OCI-M1 (cell line): ENCODE measurements around the gene PAFAH2.

ENCODE experiments used
- DNase-seq: peaks from one replicate; lab custom pipeline; 2025; lab: John Stamatoyannopoulos, UW

The PAFAH2 gene

DNA sequence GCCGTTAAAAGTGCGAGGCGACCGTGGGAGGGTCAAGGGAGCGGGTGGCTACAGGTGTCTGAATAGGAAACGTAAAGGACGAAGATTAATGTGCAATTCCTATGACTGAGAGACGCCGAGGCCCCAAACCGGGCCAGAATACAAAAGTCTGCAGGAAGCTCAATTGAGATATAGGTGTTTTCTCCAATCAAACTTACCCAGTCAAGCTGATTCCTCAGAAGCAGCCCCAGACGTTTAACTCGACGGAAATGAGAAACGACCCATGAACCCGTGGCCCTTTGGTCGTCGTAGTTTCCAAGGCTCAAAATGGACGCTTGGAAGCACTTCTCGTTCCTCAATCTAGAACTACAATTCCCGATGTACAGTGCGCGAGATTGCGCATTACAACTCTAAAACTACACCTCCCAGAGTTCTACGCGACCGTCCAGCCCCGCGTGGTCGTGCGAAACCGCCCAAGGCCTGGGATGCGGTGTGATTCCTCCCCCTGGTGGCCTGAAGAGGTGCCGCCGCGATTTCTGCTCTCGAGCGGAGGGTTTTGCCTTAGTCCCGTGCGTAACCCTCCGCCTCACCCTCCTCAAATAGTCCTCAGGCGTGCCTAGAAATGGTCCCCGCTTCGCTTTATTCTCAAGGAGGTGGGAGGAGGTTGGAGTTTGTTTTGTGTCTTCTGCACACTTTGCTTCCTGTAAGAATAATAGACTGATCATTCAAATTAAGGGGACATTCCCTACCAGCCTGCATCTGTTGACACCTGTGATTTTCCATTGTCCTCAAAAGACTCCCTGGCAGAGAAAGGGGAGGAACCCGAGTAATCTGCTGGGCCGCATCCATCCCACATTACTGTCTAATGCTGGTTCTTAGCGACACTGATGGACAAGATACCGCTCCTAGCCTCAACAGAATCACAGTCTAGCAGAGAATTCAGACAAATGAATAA is at the start of gene PAFAH2:
TSS of gene PAFAH2 (minus strand) at position 236 of the 934 bp plus-strand sequence. CDS start 7,247 bp downstream, outside the sequence.
- DNase-seq, result peak; percentile 99

DNA sequence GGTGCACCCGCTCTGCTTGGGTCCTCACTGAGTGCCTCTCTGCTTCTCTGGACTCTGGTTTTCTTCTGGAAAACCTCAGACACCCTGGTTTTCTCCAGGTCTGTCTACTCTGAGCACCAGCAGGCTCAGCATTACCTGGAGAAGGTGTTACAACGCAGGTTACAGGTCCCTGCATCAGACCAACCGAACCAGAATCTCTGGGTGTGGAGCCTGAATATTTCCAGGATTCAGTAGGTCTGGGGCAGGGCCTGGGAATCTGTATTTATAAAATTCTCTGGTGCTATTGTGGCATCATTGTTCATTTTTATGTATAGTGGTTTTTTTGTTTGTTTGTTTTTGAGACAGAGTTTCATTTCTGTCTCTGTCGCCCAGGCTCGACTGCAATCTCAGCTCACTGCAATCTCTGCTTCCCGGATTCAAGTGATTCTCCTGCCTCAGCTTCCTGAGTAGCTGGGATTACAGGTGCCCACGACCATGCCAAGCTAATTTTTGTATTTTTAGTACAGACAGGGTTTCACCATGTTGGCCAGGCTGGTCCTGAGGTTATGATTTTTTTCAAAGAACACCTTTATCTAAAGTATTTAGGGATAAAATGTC is 49.5 kb upstream of the PAFAH2 start:
- DNase-seq, result no peak

DNA sequence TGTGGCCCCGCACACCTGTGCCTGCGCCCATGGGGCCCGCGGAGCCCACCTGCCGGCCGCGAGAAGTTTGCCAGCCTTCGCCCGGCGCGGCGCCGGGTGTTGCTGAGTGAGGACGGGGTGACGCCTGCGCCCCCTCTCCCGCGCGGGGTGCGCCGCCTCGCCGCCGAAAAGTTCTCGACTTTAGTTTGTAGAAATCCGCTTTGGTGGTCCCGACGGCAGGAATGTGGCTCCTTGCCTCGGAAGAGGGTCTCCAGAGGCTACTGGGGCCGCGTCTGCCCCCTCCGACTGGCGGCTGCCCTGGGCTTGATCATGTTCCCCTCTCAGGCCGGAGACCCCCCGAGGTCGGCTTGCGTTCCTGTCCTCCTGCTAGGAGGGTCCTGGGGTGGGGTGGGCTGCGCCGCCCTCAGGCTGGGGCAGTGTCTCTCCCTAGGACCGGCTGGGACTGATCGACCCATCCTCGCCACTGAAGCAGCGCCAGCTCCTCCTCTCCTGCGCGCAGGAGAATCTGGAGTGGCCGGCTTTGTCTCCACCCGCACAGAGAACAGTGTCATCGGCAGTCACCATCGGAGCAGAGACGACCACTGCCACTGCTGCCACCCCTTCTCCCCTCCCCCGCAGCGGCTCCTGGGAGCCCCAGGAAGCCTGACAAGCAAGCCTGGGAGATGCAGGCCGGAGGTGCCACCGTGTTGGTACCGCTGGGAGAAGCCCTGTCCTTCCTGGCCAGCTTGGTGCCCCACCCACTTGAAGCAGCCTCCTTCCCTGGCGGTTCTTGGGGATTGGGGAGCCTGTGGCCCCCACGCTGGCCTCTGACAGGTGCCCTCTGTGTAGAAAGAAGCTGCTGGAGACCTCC is 48.6 kb upstream of the PAFAH2 start:
- DNase-seq, result no peak

DNA sequence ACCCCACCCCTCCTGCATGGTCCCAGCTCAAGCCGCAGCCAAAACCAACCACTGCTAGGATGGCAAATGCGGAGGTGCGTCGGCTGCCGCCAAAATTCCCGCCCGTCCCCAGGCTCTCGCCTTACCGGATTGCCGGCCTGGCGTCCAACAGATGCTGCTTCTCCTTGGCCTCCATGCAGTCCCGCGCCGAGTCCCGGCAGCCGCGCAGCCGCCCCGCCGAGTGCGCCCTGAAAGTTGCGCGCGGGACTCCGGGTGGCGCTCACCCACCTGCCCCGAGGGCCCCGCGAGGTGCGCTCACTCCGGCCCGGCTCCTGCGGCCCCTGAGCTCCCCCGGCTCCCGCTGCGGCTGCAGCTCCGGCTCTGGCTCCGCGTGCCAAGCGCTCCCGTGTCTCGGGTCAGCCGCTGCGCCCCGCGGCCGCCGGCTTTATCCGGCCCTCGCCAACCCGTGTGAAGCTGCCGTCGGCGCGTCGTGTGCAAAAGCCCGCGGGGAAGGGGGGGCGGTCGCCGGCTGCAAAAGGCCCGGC is 47.9 kb upstream of the PAFAH2 start, which contains the start of gene SLC30A2:
TSS of gene SLC30A2 (minus strand) at position 397 of the 524 bp plus-strand sequence. CDS start at position 175, 222 bp downstream.
- no peak for DNase-seq

DNA sequence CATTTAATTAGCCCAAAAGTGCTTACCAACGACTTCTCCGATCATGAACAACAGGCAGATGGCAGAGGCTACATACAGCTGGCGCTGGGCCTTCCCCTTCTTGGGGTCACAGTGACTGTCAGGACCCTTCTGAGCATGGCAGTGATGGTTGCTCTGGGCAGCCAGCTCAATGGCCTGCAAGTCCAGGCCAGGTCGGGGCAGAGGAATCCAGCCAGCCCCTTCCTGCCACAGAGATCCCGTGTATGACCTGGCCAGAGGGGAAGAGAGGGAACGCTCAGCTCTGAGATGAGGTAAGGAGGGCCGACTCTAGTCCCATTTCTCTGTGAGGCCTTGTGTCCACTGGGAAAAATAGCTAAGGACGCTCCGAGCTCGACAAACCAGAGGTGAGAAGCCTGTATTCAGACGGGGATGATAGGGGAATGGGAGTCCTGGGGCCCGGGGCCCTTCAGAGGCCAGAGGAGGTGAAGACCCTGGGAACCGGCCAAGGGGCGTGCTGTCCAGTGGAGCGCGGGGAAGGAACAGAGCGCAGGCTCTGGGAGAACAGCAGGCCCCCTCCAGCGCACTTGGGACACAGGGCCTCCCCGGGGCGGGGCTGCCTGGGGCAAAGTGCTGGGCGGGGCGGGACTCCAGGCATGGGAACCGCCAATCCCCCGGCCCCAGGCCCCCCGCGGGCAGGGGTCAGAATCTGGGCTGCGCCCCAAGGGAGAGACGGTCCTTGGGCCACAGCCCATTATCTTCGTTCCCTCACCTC is 47.3 kb upstream of the PAFAH2 start:
- DNase-seq, result no peak

DNA sequence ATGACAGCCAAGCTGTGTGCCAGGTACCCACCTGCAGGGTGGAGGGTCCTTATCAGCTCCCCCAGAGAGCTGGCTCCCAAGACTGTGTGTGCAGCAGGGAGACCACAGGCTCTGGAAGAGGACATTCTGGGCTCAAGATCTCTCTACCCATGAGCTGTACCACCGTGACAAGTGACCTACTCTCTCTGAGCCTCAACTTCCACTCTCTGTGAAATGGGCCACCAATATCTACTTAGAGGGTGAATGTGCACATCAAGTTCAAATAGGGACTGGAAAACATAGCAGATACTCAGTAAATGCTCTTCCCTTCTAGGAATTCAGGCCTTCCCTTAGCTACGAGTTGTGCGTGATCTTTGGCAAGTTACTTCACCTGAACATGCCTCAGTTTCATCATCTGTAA is 46.6 kb upstream of the PAFAH2 start:
- DNase-seq, result no peak

DNA sequence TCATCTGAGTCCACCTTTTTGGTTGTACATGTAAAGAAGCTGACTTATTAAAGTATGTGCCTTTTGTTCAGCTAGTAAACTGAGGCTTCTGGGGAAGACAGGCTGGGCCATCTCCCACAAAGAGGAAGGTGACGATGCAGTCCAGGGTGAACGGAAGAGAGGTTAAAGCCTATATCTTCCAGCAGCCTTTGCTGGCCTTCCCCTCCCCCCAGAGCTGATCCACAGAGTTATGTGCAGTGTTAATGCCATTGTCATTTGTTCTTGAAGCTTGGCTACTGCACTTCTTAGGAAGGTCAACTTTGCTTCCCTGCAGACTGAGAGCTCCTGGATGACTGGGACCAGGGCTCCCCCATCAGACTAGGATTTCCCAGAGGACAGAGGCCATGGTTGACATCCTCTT is 45.9 kb upstream of the PAFAH2 start:
- peak; percentile 53 for DNase-seq

DNA sequence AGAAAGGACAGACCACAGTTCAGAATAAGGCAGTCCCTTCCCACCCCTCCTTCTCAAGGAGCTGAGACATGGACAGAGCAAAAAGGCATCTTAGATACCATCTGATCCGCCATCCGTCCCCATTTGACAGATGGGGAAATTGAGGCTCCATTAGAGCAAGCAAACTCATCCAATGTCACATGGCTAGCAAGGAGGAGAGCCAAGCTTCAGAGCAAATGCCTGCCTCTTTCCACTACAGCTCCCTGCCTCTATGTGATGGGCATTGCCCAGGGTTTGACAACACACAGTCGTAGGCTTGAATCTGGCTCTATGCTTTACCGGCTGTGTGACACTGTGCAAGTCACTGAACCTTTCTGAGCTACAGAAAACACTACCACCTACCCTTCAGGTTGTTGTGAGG is 44.1 kb upstream of the PAFAH2 start:
- DNase-seq, result no peak

DNA sequence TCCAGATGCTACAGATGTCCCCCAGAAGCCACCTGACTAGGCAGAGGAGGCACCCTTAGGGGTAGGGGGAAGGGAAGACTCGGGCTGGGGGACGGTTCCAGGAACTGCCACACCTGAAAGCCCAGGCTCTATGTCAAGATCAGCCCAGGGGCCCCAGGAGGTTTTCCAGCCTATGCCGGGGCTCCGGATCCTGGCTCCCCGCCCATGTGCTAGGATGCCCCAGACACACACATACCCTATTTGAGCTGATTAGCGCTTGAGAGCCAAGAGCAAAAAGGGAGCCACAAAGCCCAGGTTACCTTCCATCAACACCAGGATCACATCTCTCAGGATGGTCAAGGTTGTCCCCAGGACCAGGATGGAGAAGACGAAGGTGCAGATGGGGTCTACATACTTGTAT is 43.5 kb upstream of the PAFAH2 start:
- DNase-seq, result no peak

DNA sequence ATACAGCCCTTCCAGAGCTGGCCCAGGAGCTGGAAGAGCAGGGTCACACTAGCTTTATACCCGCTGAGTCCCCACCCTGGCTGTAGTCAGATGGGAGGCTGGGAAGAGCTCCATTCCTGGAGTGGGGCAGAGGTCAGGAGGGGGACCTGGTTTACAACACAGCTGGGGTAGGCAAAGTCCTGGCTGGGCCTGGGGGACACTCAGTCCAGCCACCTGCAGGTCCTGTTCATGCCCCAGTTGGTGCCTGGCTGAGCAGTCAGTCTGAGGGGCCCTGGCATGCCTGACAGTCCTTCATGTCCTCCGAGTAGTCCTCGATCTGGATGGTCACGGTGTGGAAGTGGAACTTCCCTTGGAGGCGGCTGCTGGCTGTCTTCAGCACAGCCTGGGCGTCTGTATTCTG is 41.0 kb upstream of the PAFAH2 start:
- no peak for DNase-seq

DNA sequence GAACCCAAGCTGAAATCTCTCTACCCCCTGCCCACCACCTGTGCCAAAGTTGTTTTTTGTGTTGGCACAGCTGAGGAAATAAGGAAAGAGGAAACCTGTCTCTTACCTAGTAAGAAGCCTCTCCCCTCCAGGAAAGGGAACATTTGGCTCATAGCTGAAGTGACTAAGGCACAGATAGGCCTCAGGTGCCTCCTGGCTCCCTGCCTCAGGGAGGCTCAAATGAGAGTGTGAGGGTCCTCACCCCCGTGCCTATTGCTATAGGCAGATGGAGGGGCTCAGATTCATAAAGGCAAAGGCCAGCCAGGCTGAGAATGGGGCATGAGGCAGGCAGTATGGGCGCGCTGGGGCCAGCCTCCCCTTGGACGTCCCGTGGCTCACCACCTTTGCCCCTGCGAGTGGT is 40.6 kb upstream of the PAFAH2 start:
- no peak for DNase-seq

DNA sequence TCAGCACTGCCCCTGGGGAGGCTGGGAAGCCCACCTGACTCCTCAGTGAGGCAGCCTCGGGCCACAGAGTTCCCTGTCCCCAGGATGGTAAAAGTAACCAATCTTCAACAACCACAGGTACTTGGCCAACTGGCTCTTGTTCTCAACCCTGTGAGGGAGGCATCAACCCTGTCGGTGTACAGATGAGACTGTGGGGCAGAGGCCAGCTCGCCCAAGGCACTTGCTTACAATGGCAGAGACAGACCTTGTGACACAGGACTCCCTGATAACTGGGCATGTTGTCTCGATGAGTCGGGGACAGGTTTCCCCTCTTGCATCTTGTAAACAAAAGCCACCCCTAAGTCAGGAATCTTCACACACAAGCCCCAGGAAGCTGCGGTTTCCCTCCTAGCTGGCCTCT is 40.0 kb upstream of the PAFAH2 start:
- DNase-seq, result no peak

DNA sequence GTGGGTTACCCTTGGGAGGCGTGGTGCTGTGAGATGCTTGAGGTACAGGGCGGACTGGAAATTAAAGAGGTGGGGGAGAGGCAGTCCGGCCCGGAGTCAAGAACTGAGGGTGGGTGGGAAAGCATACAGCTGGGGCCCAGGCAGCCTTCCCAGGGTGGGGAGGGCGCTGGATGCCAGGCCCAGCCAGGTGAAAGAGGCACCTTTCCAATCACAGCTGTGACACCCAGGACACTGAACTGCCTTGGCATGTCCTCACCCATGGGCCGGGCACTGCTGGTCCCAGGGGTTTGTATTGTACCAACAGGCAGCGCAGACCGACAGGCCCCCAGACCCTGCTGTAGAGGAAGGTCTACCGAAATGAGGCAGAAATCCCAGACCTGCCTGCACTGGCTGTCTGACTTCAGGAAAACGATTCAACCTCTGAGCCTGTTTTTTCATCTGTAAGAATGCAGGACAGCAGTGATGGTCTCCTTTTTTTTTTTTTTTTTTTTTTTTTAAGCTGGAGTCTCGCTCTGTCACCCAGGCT is 39.0 kb upstream of the PAFAH2 start:
- DNase-seq, result no peak

DNA sequence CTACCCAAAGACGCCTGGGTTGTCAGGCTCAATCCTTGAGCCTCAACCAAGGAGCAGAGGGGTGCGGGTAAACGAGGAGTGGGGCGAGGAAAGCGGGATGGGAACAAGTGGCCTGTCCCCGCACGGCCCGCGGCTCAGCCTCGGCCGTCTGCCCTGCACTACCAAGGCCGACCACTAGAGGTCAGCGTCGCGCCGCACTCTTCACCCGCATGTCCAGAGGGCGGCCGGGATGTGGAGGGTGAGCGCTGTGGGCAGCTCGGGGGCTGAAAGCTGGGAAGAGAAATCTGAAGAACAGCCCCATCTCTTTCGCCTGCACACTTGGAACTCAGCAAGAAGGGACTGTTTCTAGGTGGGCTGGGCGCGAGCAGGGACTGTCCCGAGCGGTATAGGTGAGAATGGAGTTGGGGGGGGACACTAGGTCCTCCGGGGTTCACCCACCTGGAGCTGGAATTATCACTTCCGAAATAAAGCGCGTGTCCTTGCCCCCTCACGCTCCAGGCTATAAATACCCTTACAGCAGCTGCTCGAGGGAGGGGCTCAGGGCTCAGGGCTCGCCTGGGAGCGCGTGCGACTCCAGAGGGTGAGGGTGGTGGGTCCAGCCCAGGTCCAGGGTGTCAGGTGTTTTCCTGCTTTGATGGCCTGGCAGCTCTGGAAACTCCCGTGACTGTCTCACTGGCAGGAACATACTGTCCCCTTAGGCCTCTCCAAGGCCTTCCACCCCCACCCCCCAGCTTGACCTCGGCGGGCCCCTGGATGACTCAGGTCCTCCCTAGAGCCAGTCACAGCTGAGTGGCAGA is 38.3 kb upstream of the PAFAH2 start:
- DNase-seq, result peak; percentile 91

DNA sequence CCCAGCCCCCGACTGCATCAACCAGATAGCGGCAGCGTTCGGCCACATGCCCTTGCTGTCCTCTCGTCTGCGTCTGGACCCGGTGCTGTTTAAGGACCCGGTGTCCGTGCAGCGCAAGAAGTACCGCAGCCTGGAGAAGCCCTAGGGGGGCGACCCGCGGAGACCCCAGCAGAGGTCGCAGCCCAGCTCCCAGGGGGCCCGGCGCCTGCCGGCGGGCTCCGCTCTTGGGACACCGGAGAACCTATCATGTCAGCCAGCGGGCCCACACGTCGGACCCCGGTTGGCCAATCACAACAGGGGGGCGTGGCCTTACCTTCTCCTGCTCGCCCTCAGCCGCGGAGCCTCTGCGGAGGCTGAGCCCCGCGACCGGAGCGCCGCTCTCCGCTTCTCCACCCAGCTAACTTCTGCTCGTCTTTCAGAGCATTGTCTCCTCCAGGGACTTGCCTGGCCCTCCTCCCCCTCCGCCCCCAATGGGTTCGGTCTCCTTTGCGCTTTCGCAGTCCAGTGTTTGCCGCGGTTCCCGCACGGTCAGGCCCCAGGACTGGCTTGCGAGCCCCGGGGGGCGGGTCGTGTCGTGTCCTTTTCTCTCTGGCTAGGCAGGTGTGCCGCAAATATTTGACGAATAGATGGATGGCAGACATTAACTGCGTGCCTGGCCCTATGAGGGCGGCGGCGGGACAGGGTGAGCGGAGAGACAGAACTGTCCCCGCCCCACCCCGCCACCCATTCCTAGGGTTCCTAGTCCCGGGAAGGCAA is 37.5 kb upstream of the PAFAH2 start:
- DNase-seq, result peak; percentile 97

DNA sequence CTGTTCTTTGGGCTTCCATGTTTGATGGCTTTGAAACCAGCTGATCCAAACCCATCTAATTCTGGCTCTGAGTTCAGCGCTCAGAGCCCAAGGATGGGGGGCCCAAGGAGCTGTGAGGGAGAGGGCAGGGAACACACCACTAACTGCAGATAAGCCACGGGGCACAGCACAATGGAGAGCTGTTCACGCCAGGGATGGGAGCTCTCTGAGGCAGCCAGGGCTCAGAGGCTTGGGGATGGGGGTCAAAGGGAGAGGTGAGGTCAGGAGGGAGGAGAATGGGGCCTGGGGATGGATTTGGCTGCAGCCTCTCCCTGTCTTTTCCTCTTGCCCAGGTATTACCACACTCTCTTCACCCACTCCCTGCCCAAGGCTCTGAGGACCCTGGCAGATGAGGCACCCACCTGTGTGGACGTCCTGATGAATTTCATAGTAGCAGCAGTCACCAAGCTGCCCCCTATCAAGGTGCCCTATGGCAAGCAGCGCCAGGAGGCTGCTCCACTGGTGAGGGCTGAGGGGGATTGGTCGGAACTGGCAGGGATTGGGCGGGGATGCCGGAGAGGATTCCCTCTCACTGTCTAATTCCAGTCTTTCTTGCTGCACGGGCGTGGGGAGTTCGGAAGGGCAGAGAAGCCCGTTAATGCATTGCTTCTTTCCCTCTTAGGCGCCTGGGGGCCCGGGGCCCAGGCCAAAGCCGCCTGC is 36.8 kb upstream of the PAFAH2 start:
- no peak for DNase-seq

DNA sequence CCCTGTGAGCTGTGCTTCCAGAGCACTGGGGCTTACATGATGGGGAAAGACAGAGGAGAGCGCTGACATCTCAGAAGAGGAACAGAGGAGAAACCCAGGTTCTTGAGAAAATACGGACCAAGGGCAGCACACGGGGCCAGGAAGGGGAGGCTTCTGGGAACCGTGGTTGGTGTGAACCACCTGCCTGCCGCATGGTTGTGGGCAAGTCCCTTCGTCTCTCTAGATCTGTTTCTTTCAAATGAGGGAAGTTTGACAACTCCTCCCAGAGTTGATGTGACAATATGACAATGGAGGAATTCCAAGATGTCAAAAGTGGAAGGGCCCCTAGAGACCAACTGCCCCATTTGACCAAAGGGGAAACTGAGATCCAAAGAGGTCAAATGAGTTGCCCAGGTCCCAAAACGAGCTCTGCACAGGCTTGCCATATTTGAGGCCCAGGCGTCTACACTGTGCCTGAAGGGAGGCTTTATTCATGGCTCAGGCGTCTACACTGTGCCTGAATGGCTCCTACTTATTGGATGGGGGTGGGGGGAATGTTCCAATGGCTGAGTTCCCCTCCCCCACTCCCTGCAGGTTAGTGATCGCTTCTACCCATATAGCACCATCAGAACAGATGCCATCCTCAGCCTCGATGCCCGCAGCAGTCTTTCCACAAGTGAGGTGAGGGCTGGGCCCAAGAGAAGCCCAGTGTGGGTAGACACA is 34.9 kb upstream of the PAFAH2 start:
- DNase-seq, result no peak

DNA sequence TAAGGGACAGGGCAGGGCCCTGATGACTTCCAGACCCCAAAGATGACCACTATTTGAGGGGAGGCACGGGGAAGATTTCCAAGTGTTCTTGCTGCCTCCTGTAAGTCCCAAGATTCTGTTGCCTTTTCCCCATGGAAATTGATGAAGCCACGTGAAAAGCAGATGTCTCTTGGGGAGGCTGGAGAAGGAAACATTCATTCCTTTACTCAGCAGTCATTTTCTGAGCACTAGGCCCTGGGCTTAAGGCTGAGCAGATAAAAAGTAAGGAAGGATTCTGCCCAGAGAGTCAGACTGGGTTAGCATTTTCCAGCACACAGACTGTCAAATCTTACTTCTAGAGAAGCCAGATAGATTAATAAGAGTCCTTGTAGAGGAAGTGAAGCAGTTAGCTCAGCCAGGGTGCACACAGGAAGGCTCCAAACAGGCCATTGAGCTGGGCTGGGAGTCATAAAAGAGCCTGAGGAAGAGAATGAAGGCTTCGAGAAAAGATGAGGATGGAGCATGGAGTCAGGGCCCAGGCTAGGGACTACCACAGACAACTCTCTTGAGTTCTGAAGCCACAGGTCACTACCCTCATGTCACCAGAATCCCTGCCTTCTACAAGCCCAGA is 33.9 kb upstream of the PAFAH2 start:
- no peak for DNase-seq
